8988T (cell line): Measurements from ENCODE around the gene RBM27.
"Not testable (repeated sequence)": the region's sequence is repeated elsewhere in the genome, so short reads cannot be mapped to it uniquely, and the experiment has no call there.

Source experiments
- DNase-seq: peaks from one replicate; pipeline ENCODE4 v3.0.0; 2011

The RBM27 gene

DNA sequence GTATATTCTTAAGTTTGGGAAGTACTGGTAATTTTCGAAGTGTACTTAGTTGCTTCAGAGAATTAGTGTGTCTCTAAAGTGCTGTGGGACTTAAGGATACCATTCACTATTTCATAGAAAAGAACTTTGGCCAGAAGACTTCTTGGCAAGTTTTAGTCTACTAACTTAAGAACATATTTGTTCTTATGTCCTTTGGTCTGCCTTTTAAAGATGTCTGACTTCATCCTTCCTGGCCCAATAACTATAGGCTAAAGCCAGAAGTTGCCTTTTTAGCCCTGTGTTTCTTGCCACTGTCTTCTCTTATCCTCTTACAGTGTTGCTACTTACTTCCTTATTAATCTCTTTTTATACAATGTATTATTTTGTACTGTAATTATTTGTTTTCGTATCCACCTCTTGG, 6.3 kb downstream of the RBM27 start:
- no peak for DNase-seq

DNA sequence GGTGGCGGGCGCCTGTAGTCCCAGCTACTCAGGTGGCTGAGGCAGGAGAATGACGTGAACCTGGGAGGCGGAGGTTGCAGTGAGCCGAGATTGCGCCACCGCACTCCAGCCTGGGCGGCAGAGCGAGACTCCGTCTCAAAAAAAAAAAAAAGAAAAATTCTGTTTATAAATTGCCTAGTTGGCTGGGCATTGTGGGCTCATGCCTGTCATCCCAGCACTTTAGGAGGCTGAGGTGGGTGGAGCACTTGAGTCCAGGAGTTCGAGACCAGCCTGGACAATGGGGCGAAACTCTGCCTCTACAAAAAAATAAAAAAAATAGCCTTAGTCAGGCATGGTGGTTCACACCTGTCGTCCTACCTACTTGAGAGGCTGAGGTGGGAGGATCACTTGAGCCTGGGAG, 7.4 kb downstream of the RBM27 start:
- DNase-seq: not testable (repeated sequence)

DNA sequence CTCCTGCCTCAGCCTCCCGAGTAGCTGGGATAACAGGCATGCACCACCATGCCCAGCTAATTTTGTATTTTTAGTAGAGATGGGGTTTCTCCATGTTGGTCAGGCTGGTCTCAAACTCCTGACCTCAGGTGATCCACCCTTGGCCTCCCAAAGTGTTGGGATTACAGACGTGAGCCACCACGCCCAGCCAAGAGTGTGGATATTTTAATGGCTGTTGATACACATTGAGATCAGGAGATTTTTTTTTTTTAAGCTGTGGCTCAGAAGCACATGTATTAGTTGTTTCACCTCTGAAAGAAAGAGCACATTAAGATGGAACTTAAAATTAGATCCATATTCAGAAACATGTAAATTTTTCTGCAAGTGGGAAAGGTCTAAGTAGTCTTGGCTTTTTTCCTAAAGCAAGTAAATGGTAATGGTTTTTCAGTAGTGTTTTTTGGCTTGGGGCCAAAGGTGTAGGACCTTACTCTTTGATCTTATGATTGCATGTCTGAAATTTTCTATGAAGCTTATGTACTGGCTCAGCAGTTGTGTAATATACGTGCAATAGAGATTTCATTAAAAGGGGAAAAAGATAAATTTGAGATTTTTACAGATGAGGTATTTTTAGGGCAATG, 9.9 kb downstream of the RBM27 start:
- no peak for DNase-seq

DNA sequence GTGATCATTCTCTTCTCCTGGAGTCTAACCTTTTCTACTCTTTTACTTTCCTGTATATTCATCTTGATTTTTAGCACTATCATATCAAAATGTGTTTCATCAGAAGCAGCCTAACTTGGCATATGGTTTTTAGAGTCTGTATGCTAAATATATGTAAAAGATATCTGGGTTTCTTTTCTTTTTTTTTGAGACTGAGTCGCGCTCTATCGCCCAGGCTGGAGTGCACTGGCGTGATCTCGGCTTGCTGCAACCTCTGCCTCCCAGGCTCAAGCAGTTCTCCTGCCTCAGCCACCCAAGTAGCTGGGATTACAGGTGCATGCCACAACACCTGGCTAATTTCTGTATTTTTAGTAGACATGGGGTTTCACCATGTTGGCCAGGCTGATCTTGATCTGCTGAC, 11.5 kb downstream of the RBM27 start:
- not testable (repeated sequence) for DNase-seq

DNA sequence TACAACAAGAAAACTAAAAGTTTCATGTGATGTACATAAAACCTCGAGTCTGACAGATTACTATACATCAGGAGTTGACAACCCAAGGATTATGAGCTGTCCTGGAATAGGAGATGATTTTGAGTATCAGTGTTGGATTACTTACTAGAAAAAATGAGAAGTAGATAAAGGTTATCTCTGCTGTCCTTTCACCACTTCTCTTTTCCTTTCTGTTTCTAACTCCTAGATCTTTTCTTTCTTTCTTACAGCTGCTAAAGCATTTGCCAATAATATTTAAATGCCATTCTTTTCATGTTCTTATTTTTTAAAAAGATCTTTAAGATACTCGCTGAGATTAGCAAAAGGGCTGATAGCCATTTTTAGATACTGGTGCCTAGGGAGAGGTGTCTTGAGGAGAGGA, 14.8 kb downstream of the RBM27 start:
- DNase-seq: no peak

DNA sequence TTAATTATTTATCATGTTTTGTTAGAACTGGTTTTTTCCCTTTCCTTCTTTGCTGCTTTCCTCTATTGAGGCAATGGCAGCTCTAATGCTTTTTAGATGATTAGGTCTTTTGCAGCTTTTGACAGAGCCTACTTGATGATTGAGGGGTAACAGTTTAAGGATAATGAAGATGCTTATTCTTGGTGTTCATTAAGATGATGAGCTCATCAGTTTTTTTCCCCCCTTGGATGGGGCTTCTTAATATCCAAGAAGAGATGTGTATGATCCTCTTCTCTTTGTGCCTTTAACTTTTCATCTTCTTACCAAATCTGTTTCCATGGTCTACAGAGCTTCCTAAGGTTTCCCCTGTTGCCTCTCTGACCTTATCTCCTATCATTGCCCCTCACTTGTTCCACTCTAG, 15.8 kb downstream of the RBM27 start:
- DNase-seq: no peak

DNA sequence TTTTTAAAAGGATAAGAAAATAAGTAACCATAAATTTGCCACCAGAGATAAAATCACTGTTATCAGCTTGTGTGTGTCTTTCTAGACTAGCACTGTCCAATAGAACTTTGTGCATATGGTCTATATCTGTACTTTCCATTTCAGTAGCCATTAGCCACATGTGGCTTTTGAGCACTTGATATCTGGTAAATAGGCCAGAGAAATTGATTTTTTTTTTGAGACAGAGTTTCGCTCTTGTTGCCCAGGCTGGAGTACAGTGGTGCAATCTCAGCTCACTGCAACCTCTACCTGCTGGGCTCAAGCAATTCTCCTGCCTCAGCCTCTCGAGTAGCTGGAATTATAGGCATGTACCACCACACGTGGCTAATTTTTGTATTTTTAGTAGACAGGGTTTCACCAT, 17.8 kb downstream of the RBM27 start:
- DNase-seq: no peak

DNA sequence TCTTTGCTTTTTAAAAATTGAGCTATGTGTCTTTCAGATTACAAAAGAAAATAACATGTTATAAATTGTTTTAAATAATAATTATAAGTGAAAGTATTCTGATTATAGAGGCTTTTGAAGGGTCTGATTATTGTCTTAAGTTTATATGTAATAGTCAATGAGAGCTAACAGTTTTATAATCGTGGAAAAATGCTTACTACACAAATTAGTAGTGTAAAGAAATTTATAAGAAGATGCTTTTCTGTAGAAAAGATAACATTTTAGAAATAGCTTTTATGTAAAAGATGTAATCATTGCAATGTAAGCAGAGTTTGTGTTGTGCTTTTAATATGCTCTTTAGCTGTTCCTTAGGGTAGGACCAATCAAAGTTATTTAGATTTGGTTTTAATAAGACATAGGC, 18.6 kb downstream of the RBM27 start:
- DNase-seq: no peak

DNA sequence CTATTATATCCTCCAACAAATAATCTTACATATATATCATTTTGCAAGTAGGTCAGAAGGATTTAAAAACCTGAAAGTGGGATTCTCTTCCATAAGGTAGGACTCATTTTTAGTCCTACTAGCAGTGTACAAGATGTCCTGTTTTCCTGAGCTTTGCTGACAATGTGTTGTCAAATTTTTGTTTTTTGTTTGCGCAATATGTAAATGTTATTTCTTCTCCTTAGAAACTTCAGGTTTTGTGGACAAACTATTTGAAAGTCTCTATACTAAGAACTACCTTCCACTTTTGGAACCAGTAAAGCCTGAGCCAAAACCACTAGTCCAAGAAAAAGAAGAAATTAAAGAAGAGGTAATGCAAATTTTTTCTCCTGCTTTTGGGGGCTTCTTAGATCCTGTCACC, 19.8 kb downstream of the RBM27 start:
- DNase-seq: no peak

DNA sequence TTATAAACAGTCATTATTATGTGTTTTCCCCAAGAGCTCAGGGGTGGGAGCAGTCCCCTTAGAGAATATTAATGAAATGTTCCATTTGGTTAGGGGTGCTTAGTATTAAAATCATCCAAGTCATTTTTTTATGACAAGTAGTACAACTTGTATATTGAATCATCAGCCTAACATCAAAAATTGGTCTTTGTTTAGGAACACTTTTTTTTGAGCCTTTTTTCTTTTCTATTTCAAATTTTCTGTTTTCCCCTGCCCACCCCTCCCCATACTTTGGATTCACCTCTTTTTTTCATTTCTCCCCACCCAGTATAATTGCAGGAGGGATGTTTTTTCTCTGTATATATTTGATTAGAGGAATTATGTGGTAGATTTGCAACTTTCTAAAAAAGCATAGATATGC, 25.8 kb downstream of the RBM27 start:
- no peak for DNase-seq

DNA sequence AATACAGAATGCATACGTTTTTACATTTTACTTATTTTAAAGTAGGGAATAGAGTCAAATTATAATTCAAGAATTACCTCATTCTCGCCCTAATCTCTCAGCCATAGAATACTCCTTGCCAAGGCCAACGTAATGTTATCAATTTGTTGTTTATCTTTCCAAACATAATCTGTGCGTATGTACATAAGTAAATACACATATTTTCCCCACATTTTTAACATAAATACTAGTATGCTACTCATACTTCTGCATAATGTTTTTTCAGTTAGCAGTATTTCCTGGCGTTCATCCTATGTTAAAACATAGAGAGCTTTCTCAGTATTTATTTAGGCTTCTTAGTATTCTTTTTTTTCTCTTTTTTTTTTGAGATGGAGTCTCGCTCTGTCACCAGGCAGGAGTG, 28.8 kb downstream of the RBM27 start:
- DNase-seq: no peak

DNA sequence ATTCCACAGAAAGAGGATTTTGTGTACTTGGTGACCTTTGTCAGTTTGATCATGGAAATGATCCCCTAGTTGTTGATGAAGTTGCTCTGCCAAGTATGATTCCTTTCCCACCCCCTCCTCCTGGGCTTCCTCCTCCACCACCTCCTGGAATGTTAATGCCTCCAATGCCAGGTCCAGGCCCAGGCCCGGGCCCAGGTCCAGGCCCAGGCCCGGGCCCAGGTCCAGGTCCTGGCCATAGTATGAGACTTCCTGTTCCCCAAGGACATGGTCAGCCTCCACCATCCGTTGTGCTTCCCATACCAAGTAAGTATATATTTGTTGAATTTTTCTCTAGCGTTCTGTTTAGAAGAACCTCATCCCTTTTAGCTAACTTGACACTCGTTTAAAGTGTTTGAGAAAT, 30.0 kb downstream of the RBM27 start:
- no peak for DNase-seq

DNA sequence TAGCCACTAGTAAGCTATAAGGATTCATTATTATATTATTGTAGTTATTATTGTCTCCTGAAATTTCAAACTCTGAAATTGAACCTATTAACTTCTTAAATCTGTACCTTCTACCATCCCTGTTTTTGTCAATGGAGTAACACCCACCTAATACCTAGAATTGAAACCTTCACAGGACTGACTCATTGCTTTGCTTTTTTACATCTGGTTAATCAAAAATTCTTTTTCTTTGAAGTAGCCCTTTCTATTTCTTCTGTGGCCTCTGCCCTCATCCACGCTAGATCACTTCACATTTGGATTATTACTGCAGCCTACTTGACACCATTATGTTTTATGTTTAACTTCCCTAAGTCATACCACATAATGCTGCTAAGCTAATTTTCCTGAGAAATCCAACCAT, 35.6 kb downstream of the RBM27 start:
- no peak for DNase-seq

DNA sequence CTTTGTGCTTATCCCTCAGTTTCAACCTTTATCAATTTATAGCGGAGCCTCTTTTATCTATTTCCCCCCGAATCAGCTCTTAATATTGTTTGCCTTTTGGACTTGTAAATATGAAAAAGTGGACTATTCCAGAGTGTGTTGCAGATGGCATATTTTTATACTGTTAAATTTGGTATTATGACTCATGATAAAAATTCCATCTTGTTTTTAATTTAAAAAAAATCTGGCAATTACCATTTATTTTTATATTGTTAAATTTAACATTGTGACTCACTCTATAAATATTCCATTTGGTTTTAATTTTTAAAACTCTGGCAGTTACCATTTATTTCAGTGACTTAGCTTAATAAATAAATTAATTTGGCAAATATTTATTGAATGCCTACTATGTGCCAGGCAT, 37.5 kb downstream of the RBM27 start:
- DNase-seq: no peak

DNA sequence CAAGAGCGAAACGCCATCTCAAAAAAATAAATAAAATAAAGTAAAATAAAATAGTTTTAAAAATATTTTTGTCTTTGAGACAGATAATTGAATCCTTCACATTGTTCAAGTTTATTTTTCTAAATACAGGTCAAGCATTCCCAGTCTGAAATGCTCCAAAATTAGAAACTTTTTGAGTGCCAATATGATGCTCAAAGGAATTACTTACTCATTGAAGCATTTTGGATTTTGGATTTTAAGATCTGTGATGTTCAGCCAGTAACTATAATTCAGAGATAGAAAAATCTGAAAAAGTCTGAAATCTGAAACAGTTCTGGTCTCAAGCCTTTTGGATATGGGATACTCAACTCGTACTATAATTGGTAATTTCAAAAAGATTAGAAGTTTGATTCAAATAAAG, 39.8 kb downstream of the RBM27 start:
- DNase-seq: no peak

DNA sequence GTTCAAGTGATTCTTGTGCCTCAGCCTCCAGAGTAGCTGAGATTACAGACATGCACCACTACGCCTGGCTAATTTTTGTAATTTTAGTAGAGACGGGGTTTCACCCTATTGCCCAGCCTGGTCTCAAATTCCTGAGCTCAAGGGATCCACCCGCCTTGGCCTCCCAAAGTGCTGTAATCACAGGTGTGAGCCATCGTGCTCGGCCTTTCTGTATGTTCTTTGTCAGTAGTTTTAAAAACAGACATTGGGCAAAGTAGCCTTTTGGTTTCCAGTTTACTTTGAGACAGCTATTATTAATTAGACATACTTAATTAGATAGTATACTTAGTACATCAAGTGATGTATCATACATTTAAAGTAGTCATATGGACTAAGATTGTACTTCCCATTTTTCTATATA, 45.2 kb downstream of the RBM27 start:
- DNase-seq: no peak

DNA sequence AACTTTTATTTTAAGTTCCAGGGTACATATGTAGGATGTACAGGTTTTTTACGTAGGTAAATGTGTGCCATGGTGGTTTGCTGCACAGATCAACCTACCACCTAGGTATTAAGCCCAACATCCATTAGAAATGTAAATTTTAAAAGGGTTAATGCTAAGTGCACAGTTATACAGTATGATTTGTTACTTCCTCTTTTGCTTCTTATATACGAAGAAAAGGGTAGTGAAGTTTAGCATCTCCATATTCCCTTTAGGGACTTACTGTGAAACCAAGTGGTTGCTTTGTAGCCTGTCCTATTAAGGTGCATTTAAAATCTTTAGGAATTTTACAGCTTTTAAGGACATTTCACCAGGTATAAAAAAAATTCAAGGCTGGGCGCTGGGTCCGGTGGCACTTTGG, 46.4 kb downstream of the RBM27 start:
- no peak for DNase-seq
